NCI-H510A treated with DMSO at 0.1 percent for 48 hours (cell line): ENCODE results near the gene ZNF18.

ENCODE experiments used
- DNase-seq: peaks from one replicate; lab custom pipeline; 2025; lab: John Stamatoyannopoulos, UW

ZNF18 gene, protein sequence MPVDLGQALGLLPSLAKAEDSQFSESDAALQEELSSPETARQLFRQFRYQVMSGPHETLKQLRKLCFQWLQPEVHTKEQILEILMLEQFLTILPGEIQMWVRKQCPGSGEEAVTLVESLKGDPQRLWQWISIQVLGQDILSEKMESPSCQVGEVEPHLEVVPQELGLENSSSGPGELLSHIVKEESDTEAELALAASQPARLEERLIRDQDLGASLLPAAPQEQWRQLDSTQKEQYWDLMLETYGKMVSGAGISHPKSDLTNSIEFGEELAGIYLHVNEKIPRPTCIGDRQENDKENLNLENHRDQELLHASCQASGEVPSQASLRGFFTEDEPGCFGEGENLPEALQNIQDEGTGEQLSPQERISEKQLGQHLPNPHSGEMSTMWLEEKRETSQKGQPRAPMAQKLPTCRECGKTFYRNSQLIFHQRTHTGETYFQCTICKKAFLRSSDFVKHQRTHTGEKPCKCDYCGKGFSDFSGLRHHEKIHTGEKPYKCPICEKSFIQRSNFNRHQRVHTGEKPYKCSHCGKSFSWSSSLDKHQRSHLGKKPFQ

DNA sequence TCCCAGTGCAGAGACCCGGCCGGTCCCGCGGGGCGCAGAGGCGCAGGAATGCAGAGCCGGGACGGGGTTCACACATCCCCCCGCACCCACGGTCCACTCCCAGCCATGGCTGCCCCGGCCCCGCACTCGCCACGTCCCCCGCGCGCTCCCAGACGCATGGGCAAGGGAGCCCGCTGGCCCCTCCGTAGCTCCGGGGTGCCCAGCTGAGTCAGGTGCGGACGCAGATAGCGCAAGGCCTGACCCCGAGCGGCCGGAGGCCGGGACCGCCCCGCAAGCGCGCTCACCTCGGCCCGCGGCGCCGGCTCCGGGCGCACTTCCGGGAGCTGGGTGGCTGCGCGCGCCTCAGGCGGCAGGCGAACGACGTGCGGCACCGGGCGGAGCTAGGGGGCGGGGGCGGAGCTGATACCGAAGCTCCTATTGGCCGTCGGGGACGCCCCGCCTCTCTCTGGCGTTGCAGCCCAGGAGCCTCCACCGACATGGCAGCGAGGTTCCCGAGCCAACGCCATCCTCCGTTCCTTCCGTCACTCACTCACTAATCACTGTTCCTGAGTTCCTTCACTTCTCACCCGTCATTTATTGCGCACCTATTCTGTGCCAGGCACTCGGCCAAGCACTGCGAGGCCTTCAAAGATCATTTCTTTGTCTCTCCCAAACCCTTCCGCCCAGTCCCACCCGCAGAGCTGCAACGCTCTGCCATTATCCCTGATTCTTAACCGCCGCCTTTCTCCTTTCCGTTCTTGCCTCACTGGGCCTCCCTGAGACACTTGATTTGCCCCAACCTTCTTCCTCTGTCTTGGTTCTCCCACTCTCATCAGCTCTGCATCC lies at the start of gene ZNF18:
Gene ZNF18, minus strand, starts transcription at position 329 of the 825 bp plus-strand sequence. CDS start 4,646 bp downstream, outside the sequence.
- peak; percentile 85 for DNase-seq

DNA sequence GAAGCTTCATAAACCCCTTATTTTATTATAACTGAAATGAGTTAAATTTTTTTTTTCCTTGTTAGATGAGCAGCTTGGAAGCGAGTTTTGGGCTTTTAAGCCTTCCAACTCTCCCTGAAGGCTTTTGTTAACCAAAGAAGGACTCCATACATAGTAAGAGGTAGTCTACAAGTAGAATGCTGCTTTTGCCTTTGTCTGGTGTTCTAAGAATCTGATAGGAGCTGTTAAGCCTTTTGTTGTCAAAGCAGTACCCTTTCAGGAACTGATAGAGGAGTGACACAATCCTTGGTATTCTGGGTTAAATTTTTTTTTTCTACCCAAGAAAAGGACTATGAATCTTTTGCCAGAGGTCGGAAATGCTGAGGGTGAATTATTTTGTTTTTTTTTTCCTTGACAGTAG lies 49.5 kb upstream of the ZNF18 start:
- no peak for DNase-seq

DNA sequence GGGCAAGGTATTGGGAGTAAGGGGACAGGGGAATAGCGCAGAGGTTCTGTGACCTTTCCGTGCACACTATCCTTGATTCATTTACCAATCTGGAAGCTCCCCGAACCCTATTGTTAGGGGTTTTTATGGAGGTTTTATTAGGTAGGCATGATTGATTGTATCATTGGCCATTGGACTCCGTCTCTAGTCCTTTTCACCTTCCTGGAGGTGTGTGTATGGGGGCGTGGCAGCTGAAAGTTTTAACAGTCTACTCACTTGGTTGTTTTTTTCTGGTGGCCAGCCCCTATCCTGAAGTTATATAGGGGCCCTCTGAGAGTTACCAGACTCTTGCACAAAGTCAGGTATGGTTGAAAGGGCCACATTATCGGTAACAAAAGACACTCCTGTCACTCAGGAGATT lies 46.4 kb upstream of the ZNF18 start:
- no peak for DNase-seq

DNA sequence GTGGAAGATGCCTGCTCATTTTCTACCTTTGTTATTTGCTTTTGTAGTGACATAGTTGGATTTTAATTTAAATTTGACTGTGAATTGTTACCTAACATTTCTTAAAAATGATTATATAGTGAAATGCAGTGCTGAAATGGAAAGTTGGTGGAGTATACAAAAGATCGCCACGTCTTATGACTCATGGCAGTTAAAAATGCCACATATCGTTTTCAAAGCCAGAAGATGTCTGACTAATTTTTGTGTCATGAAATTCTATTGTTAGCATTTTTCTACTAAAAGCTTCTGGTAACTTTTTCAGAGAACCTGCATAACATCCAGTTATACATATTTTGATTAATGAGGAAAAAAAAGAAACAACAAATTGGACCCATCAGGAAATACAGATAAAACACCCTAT lies 44.0 kb upstream of the ZNF18 start:
- DNase-seq, result no peak

DNA sequence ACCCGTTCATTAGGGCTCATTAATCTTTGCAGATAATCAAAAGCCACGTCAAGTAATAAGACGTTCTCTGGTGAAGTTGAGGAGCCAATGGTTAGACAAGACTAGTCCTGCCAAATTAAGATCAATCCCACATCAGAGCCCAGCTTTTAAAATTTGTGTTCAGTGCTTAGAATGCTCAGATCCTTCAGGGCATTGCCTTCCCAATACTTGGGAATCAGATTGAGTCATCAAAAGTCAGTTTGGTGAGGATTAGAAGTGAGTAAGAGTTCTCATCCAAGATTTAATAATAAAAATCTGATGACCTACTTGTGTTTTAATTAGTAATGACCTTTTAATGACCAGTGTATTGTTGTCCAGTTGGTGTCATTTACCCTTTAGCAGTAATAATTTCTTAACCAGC lies 43.2 kb upstream of the ZNF18 start:
- DNase-seq, result no peak

DNA sequence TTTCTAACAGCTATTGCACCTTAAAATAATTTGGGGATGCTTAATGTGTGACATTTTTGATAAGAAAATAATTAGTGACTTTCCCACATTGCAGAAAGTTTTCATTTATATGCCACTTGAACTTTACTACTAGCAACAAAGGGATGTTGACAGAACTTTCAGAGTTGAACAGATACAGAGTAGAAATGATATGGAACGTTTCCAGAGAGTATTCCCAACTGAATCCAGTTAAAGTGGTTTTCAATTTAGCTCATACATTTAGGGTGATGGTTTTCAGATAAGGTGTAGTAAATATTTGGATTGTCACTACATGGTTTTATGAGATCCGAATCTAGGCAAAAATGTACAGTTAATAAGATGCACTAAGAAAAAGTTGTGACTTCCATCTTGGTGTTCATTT lies 40.7 kb upstream of the ZNF18 start:
- no peak for DNase-seq

DNA sequence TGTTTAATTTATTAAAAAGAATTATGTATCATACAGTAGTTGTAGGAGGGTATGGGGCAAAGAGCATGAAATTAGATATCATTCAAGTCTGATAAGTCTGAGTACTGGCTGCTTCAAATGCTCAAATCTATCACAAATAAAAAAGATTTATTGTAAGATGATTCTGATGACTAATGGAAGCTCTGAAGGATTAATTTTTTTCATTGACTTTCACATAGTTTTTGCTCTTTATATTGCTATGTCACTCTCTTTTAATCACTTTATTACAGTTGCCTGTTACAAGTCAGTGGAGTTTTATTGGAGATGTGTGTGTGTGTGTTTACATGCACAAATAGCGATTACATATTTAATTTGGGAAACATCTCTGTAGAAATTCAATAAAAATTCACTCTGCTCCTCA lies 38.4 kb upstream of the ZNF18 start:
- DNase-seq, result no peak

DNA sequence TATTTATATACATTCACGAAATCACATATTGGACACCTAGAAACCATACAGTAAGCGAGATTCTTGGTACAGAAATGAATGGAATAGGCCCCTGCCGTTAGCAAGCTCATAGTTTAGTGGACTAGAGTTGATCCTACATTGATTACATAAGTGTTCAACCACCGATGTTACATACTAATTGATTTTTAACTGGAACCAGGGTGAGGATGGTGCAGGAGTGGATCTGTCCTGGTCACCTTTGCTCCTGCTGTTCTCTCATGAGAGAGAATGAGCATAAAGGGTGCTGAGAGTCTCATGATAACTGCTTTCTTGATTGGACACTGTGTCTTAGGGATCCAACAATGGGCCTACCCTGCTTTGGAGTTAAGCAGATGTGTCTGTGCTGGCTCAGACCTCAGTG lies 37.3 kb upstream of the ZNF18 start:
- DNase-seq, result no peak

DNA sequence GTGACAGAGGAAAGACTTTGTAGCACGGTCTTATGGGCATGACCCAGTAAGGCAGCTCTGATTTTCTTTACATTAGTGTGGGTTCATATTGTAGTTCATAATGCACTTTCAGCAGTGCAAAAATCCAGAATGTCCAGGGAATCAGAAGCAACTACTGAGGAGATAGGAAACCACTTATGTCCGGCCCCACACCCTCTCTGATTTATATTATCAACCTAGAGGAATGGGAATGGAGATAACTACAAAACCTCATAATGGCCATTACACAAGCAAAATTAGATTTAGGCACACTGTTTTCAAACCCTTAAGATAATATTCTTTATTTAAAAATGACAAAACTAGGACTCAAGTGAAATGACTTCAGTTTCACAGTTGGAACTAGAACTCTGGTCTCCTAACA lies 31.3 kb upstream of the ZNF18 start:
- no peak for DNase-seq

DNA sequence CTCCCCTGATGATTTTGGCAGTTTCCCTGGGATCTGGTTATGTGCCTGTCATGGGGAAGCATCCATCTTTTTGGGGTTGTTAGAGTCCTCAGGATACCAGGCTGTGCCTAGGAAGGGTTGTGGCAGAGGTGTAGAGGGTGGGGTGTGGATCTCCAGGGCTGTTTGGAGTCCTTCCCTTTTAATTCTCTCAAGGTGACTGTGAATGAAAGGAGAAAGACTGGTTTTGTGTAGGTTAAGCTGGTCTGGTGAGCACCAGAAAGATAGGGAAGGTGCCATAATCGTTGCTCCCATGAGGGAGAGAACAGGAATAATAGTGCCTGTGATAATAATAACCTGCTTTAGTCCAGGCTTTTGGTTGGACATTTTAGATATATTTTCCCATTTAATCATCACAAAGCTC lies 30.4 kb upstream of the ZNF18 start:
- DNase-seq, result no peak

DNA sequence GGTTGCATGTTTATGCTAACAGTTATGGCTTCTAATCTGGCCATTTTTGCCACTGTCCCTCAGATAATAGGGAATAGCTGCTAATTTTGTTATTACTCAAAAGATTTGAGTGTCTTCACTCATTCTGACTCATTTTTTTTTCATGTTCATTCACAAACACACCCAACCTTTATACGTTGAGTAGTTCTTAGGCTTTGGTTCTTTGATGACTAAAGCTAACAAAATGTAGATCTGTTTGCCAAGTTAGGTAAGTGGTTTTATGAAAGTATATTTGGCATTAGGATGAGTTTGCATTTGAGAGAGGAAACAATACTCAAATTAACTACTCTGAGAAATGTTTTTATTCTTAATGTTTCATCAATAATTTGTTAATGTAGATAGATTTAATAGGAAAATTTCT lies 27.1 kb upstream of the ZNF18 start:
- DNase-seq, result no peak

DNA sequence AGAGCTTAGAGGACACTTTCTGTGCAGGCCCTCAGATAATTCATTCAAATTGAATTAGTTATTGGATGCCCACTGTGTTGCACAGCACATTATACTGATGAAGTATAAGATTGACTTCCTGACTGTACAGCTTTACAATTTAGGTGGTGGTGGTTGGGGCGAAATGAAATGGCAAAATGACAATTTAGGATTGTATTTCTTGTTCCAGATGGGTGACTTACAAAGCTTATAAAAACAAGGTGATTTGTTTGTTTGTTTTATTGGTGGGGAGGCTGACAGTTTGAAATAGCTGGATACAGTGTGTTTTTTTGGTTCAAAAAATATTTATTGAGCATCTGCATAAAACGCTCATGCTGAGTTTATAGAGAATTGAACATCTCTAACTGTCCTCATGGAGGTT lies 25.0 kb upstream of the ZNF18 start:
- DNase-seq, result no peak

DNA sequence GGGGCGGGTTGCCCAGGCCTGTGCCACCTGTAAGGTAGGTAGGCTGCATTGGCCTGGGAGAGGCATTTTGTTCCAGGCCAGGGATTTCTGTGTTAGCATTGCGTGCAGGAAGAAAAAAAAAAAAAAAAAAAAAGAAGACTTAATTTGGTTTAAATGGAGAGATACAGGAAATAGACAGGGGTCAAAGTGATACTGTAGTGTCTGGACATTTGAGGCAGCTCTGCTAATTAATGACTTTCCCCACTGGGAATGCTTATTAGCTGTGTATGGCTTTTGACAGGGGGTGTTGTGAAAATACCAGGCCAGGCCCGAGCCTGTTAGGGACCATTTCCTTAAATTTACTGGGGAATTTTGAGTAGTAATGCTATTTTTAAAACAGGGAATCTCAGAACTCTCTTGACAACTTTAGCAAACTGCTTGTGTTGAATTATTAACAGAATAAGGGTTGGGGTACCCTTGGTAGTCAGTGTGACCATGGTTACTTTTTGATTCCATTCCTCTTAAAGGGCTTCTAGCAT lies 24.4 kb upstream of the ZNF18 start:
- no peak for DNase-seq

DNA sequence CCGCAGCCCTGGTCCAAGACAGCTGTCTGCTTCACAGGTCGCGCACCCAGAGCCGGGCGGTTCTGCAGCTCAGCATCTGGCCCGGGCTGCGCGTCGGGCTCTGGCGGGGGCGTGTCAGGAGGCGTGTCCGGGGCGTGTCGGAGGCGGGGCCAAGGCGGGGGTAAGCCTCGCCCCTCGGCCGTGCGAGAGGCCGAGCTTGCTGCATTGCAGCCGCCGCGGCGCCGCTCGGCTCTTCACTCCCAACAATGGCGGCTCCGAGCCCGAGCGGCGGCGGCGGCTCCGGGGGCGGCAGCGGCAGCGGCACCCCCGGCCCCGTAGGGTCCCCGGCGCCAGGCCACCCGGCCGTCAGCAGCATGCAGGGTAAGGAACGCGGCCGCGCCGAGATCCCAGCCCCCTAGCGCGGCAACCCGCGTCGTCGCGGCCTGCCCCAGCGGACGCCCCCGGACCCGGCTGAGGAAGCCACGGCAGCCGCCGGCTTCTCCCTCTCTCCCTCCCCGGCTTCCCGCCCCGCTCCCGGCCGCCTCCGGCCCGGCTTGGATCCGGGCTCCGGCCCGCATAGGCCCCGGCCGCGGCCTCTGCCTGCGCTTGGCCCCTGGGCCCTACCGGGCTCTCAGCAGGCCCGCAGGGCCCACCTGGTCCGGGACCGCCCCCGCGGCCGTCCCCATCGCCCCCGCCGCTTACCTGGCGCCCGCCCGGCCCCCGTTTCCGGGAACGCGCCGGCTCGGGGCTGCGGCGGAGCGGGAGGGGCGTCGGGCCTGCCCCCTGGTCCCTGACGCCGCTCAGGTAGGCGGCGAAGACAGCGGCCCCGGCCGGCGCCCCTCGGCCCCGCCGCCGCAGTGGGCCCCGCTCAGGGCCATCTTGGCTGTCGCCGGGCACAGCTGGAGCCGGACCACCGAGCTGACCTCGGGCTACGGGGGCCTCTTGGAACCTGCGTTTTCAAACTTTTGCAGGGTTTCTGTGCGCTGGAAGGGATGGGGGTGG lies 23.7 kb upstream of the ZNF18 start, which contains the start of gene MAP2K4:
Gene MAP2K4, plus strand, starts transcription at position 236 of the 981 bp plus-strand sequence. Its CDS starts 10 bp downstream, at position 246.
- peak; percentile 49 for DNase-seq

DNA sequence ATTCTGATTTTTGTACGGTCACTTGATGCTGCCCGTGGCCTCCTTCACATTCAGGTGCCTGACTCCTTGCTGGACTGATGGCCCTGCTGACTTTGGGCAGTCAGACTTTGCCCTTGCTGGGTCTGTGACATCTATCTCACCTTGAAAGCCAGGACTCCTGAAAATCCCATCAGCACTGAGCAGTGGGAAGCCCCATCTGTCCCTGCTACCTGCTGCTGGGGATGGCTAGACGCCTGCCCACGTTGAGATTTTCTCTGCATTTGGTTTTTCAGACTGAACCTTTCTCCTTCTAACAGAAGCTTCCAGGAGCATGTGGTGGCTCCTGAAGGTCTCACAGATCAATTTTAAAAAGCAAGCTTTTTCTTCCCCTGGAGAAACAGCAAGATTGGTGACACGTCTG lies 10.2 kb upstream of the ZNF18 start:
- DNase-seq, result no peak

DNA sequence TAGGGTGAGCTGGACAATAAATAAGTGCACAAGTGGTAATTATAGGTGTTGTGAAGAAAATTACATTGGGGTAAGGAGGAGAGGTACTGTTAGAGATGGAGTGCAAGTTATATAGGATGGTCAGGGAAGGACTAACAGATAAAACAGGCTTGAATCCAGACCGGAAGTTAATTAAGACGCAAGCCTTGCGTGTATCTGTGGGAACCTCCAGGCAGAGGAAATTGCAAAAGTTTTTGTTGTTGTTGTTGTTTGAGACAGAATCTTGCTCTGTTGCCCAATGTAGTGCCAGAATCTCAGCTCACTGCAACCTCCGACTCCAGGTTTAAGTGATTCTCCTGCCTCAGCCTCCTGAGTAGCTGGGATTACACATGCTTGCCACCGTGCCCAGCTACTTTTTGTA lies 2.4 kb upstream of the ZNF18 start:
- DNase-seq, result no peak

DNA sequence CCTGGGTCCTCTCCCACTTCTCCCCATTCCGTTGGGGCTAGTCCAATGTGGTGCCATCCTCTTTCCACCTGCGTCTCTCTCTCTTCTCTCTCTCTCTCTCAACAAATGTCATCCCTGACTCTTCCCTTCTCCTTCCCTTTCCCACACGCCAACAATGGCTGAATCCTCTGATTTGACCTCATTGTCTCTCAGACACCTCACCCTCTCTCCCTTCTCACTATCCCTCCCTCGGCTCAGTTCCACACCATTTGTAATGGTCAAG lies 628 bp upstream of the ZNF18 start:
- no peak for DNase-seq

DNA sequence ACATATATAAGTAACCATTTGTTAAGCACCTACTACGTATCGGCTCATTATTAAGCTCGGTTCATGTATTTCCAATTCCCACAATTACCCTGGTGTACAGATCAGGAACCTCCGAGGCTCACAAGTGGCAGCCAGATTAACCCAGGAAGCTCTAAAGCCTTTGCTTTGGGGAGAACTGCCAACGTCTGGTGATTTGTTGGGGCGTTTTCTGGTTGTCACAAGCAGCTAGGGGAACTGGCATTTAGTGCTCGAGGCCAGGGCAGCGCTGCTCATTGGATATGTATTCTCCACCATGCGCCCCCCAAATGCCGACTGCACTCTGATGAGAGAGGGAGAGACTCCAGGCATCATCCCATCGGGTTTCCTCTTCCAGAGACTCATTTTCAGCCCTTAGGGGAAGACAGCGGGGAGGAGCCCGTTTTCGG lies 541 bp downstream of the ZNF18 start:
- DNase-seq, result peak; percentile 50

DNA sequence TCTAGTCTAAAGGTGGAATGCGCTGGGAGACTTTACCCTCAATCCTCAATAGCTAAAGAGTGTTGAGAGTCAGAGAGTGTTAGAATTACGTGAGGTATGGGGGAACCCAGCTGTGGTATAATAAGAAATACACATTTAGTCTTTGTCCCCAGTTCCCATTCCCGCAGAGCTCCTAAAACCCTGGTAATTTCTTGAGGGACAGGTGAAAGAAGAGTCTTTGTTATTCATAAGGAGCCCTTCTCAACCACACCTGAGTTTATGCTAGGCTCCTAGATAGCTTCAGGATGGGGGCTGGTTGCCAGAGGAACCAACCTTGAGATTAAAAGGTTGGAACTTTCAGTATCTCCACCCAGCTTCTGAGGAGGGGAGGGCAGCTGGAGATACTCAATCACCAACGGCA lies 5.8 kb downstream of the ZNF18 start:
- DNase-seq, result no peak

DNA sequence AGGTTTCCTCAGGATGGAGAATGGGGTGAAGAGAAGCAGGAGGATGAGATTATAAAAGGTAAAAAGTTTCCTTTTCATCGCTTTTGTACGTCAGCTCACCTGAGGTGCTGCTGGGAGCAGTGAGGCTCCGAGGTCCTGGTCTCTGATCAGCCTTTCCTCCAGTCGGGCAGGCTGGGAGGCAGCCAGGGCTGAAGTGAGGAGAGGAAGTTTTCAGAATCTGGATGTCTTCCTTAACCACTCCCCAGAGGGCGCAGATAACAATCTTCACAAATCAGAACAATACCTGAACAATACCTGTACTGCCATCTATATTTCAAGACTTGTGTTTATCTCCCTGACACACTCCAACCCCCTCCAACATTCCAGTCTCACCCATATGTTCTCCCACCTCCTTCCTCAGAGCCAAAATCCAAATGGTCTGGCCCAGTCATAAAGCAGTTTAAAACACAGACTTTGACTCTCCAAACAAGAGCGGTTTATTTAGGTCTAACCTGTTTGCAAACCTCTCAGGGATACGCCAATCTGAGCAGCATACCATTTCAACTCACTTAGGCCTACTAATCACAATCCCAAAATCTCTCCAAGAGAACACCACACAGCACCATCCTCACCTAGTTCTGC lies 6.8 kb downstream of the ZNF18 start:
- no peak for DNase-seq

DNA sequence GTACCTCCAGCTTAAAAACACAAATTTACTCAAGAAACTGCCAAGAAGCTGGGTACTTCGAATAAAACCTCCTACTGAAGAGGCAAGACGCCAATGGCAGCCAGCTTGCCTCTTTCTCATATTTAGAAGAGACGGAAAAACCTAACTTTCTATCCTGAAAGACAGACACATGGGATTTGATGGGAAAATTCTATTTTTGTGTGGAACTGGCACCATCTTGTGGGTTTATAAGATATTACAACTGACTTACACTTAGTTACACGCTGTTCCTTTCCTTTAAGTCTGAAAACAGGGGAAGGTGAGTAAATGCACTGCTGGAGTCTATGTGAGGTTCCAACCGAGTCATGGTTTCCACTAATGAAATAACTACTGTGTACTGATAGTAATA lies 10.3 kb downstream of the ZNF18 start:
- peak; percentile 35 for DNase-seq
